GM23338 (cell line): ENCODE data around the gene PHRF1. TPM values are rescaled to one million over a fixed set of nuclear protein-coding genes. Genes with fewer than 3 reads are reported as not detected.

ENCODE experiments used
- ATAC-seq: fragments of 200-7000 bp; cut with Tn5 transposase; 3 replicates; pipeline ENCODE4 v1.9.1; 2020
- DNase-seq: peaks from one replicate; pipeline ENCODE4 v3.0.0-alpha.2; 2015; ENCODE audit warnings: low spot score
- H2AFZ ChIP-seq: fragments of 200-600 bp; sonication (generic); 2 replicates; pipeline ENCODE4 v1.8.0; 2016; ENCODE audit warnings: antibody characterized with exemption, mild to moderate bottlenecking, moderate library complexity
- H3F3A ChIP-seq: fragments of 200-600 bp; sonication (generic); replicated peaks from 2 replicates; pipeline ENCODE4 v1.8.0; 2017; ENCODE audit warnings: antibody characterized with exemption, mixed run types, low read depth
- H3K27ac ChIP-seq: fragments of 200-600 bp; sonication (generic); 2 replicates; pipeline ENCODE4 v1.6.1; 2016; ENCODE audit warnings: low read depth
- H3K27me3 ChIP-seq: fragments of 200-600 bp; sonication (generic); 2 replicates; pipeline ENCODE4 v1.8.0; 2016; ENCODE audit warnings: mild to moderate bottlenecking, mixed run types, moderate library complexity; ENCODE audit not compliant: insufficient read depth
- H3K36me3 ChIP-seq: fragments of 200-600 bp; sonication (generic); 2 replicates; pipeline ENCODE4 v1.8.0; 2016; ENCODE audit warnings: mild to moderate bottlenecking; ENCODE audit not compliant: insufficient read depth
- H3K4me1 ChIP-seq: fragments of 200-600 bp; sonication (generic); 2 replicates; pipeline ENCODE4 v1.8.0; 2016; ENCODE audit warnings: mild to moderate bottlenecking, moderate library complexity; ENCODE audit not compliant: insufficient read depth
- H3K4me2 ChIP-seq: fragments of 200-600 bp; sonication (generic); 2 replicates; pipeline ENCODE4 v1.7.1; 2017; ENCODE audit warnings: mixed run types
- H3K4me3 ChIP-seq: fragments of 200-600 bp; sonication (generic); 2 replicates; pipeline ENCODE4 v1.6.1; 2016; ENCODE audit warnings: mixed run types
- H3K79me2 ChIP-seq: fragments of 200-600 bp; sonication (generic); replicated peaks from 2 replicates; pipeline ENCODE4 v1.8.0; 2017; ENCODE audit warnings: mild to moderate bottlenecking; ENCODE audit not compliant: insufficient read depth
- H3K9me2 ChIP-seq: fragments of 200-600 bp; sonication (generic); 2 replicates; pipeline ENCODE4 v1.8.0; 2017; ENCODE audit not compliant: insufficient read depth
- H4K20me1 ChIP-seq: fragments of 200-600 bp; sonication (generic); replicated peaks from 2 replicates; pipeline ENCODE4 v1.8.0; 2017; ENCODE audit warnings: mild to moderate bottlenecking; ENCODE audit not compliant: insufficient read depth
- H3K27ac Mint-ChIP-seq: 2 replicates; pipeline ENCODE4 v1.8.0; 2020; ENCODE audit warnings: inconsistent platforms, mild to moderate bottlenecking, moderate library complexity, mixed read lengths
- H3K27me3 Mint-ChIP-seq: 3 replicates; pipeline ENCODE4 v1.8.0; 2022; ENCODE audit warnings: low read depth, mild to moderate bottlenecking, moderate library complexity, mixed read lengths, inconsistent platforms; ENCODE audit not compliant: insufficient read depth, poor library complexity
- H3K36me3 Mint-ChIP-seq: 3 replicates; pipeline ENCODE4 v1.8.0; 2021; ENCODE audit warnings: low read depth, mild to moderate bottlenecking, inconsistent platforms, moderate library complexity, mixed read lengths
- H3K4me1 Mint-ChIP-seq: 3 replicates; pipeline ENCODE4 v1.8.0; 2020; ENCODE audit warnings: mild to moderate bottlenecking, inconsistent platforms, mixed read lengths
- H3K4me3 Mint-ChIP-seq: 3 replicates; pipeline ENCODE4 v1.8.0; 2021; ENCODE audit warnings: moderate library complexity, mild to moderate bottlenecking, inconsistent platforms, mixed read lengths
- H3K9me3 Mint-ChIP-seq: 3 replicates; pipeline ENCODE4 v1.8.0; 2020; ENCODE audit warnings: moderate library complexity, mild to moderate bottlenecking, inconsistent platforms, mixed read lengths
- EZH2 ChIP-seq: fragments of 200-600 bp; sonication (generic); IDR thresholded peaks from one replicate; pipeline ENCODE4 v1.8.0; 2017; ENCODE audit warnings: antibody characterized with exemption, mild to moderate bottlenecking, low read depth; ENCODE audit not compliant: unreplicated experiment
- EZH2phosphoT487 ChIP-seq: fragments of 200-600 bp; sonication (generic); IDR thresholded peaks from one replicate; pipeline ENCODE4 v1.8.1; 2018; ENCODE audit warnings: antibody characterized with exemption; ENCODE audit not compliant: unreplicated experiment
- JUNB ChIP-seq: IDR thresholded peaks from one replicate; pipeline ENCODE4 v1.6.1; 2016; ENCODE audit warnings: antibody characterized with exemption; ENCODE audit not compliant: unreplicated experiment
- NANOG ChIP-seq: IDR thresholded peaks from 2 replicates; pipeline ENCODE4 v1.6.1; 2016; ENCODE audit warnings: antibody characterized with exemption, borderline replicate concordance
- polyA plus RNA-seq: library from polyadenylated mRNA; unstranded; fragments of >200 nt; fragmentation: Nextera tagmentation; extraction: Ambion mirVana; gene quantifications from 2 replicates; pipeline ENCODE4 v1.2.1, GENCODE V29; 2016
- total RNA-seq: library from RNA; depleted of rRNA; stranded (reverse); fragments of >200 nt; shearing (Covaris generic); gene quantifications from 2 replicates; pipeline ENCODE4 v1.2.3, GENCODE V29; 2014
- TF ChIP-seq, protein P1 (sequence below): fragments of 250-450 bp; sonication (Bioruptor Pico); IDR thresholded peaks from 2 replicates; pipeline ENCODE4 v1.5.0; 2020; ENCODE audit warnings: mild to moderate bottlenecking, moderate library complexity
- TF ChIP-seq, protein P2 (sequence below), 2 experiments: fragments of 200-600 bp in 1 of 2; sonication (generic) in 1 of 2; conservative IDR thresholded peaks; 2 replicates each; pipeline versions ENCODE4 v1.5.1 to v1.6.1; 2016 to 2017; ENCODE audit warnings: antibody characterized with exemption in 2 of 2, low read depth in 2 of 2, mild to moderate bottlenecking in 2 of 2, moderate library complexity in 1 of 2

PHRF1 gene
- total and polyA plus RNA-seq, 2 experiments from 2014 or later, result 11.0 to 45.9 TPM

DNA sequence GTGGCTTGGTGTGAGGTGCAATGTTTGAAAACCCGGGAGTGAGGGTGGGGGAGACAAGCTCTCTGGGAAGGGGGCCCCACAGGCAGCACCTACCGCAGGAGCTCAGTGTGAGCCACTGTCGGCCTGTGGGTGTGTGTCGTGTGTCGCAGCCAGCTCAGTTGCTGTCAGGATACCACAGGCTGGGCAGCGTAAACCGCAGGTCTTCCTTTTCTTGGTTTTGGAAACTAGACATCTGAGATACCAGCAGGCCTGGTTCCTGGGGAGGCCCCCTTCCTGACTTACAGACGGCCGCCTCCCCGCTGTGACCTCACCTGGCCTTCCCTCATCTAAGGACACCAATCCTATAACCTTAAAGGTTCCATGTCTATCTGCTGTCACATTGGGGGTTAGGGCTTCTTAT is 20.1 kb downstream of the PHRF1 start (continued):
- TF ChIP-seq, protein P1, sequence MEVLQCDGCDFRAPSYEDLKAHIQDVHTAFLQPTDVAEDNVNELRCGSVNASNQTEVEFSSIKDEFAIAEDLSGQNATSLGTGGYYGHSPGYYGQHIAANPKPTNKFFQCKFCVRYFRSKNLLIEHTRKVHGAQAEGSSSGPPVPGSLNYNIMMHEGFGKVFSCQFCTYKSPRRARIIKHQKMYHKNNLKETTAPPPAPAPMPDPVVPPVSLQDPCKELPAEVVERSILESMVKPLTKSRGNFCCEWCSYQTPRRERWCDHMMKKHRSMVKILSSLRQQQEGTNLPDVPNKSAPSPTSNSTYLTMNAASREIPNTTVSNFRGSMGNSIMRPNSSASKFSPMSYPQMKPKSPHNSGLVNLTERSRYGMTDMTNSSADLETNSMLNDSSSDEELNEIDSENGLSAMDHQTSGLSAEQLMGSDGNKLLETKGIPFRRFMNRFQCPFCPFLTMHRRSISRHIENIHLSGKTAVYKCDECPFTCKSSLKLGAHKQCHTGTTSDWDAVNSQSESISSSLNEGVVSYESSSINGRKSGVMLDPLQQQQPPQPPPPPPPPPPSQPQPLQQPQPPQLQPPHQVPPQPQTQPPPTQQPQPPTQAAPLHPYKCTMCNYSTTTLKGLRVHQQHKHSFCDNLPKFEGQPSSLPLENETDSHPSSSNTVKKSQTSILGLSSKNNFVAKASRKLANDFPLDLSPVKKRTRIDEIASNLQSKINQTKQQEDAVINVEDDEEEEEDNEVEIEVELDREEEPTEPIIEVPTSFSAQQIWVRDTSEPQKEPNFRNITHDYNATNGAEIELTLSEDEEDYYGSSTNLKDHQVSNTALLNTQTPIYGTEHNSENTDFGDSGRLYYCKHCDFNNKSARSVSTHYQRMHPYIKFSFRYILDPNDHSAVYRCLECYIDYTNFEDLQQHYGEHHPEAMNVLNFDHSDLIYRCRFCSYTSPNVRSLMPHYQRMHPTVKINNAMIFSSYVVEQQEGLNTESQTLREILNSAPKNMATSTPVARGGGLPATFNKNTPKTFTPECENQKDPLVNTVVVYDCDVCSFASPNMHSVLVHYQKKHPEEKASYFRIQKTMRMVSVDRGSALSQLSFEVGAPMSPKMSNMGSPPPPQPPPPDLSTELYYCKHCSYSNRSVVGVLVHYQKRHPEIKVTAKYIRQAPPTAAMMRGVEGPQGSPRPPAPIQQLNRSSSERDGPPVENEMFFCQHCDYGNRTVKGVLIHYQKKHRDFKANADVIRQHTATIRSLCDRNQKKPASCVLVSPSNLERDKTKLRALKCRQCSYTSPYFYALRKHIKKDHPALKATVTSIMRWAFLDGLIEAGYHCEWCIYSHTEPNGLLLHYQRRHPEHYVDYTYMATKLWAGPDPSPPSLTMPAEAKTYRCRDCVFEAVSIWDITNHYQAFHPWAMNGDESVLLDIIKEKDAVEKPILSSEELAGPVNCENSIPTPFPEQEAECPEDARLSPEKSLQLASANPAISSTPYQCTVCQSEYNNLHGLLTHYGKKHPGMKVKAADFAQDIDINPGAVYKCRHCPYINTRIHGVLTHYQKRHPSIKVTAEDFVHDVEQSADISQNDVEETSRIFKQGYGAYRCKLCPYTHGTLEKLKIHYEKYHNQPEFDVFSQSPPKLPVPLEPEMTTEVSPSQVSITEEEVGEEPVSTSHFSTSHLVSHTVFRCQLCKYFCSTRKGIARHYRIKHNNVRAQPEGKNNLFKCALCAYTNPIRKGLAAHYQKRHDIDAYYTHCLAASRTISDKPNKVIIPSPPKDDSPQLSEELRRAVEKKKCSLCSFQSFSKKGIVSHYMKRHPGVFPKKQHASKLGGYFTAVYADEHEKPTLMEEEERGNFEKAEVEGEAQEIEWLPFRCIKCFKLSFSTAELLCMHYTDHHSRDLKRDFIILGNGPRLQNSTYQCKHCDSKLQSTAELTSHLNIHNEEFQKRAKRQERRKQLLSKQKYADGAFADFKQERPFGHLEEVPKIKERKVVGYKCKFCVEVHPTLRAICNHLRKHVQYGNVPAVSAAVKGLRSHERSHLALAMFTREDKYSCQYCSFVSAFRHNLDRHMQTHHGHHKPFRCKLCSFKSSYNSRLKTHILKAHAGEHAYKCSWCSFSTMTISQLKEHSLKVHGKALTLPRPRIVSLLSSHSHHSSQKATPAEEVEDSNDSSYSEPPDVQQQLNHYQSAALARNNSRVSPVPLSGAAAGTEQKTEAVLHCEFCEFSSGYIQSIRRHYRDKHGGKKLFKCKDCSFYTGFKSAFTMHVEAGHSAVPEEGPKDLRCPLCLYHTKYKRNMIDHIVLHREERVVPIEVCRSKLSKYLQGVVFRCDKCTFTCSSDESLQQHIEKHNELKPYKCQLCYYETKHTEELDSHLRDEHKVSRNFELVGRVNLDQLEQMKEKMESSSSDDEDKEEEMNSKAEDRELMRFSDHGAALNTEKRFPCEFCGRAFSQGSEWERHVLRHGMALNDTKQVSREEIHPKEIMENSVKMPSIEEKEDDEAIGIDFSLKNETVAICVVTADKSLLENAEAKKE (CRISPR knock-in tag), result no peak
- no peak for TF ChIP-seq JUNB

DNA sequence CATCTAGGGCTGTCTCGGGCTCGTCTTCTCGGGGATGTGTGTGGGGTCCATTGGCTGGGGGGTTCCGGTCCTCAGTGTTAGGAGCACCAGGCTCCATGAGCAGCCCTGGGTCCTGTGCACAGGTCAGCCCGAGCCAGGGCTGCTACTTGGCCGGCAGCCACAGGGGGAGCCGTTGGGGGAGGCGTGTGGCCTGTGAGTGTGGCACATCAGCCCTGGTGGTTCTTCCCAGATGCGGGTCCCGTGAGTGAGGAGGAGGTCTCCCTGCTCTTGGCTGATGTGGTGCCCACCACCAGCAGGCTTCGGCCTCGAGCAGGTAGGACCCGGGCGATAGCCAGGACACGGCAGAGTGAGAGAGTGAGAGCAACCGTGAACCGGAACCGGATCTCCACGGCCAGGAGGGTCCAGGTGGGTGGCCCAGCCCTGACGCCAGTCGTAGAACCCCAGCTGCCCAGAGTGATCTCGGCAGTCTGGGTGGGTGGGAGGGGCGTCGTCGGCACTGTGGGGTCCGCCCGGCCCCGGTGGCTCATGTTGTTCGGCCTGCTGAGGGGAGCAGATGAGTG is 21.0 kb downstream of the PHRF1 start:
- H2AFZ ChIP-seq, result no peak overlapping the region
- Mint-ChIP-seq H3K4me1 (no peaks in the 10 kb centered on the region), H3K4me3 (no peak overlapping the region), H3K27me3 (peaks cover 11% of the 10 kb centered on the region), H3K9me3 (no peaks in the 10 kb centered on the region; the same call in 1 of the 3 replicates), H3K36me3 (peaks cover 74% of the 10 kb centered on the region), H3K27ac (peak overlapping the region; percentile 89; the same call in 1 of the 2 replicates)
- DNase-seq (peak; percentile 69), ATAC-seq (peak; percentile 94)
- H3K4me2 ChIP-seq, result no peak overlapping the region
- TF ChIP-seq EZH2 (no peak), NANOG (no peak), EZH2phosphoT487 (no peak)
- TF ChIP-seq, protein P2, sequence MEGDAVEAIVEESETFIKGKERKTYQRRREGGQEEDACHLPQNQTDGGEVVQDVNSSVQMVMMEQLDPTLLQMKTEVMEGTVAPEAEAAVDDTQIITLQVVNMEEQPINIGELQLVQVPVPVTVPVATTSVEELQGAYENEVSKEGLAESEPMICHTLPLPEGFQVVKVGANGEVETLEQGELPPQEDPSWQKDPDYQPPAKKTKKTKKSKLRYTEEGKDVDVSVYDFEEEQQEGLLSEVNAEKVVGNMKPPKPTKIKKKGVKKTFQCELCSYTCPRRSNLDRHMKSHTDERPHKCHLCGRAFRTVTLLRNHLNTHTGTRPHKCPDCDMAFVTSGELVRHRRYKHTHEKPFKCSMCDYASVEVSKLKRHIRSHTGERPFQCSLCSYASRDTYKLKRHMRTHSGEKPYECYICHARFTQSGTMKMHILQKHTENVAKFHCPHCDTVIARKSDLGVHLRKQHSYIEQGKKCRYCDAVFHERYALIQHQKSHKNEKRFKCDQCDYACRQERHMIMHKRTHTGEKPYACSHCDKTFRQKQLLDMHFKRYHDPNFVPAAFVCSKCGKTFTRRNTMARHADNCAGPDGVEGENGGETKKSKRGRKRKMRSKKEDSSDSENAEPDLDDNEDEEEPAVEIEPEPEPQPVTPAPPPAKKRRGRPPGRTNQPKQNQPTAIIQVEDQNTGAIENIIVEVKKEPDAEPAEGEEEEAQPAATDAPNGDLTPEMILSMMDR (conservative IDR thresholded peaks at IDR 0.05; ENCODE audit: low read depth in 2 of 2), result peak; percentile 49 to 64
- H3K4me3 ChIP-seq, result no peak overlapping the region
- H3K27ac ChIP-seq, result no peak overlapping the region
- H4K20me1 ChIP-seq, result peaks cover 24% of the 10 kb centered on the region; the same call in 1 of the 2 replicates
- no peaks in the 10 kb centered on the region for H3K4me1 ChIP-seq
- H3K79me2 ChIP-seq, result peaks cover 5% of the 10 kb centered on the region; the same call in 1 of the 2 replicates
- H3K27me3 ChIP-seq, result no peaks in the 10 kb centered on the region
- H3K36me3 ChIP-seq, result peaks cover 31% of the 10 kb centered on the region
- no peaks in the 10 kb centered on the region for H3K9me2 ChIP-seq
- peaks cover 11% of the 10 kb centered on the region; the same call in 1 of the 2 replicates for H3F3A ChIP-seq
